ENCODE results near the gene MAP7D3. TPM values are rescaled to one million over a fixed set of nuclear protein-coding genes. Genes with fewer than 3 reads are reported as not detected.

Gene MAP7D3
- total and polyA plus RNA-seq, 2 of the 4 experiments (the other 2 are of a cell fraction) = 10.0 to 23.8 TPM

DNA sequence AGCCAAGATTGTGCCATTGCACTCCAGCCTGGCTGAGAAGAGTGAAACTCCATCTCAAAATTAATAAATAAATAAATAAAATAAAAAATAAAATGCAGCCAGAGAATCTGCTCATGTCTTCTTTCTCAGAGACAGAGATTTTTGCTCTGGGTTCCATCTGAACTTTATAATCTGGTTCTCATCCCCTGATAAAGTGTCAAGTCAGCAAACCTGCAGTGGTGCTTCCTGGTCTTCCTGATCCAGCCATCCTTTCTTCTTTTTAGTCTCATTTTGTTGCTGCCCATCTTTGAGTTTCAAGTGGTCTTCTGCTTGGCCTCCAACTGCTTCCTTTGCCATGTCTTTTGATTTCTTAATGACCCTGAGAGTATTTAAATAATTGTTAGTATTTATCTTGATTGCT is 24.1 kb downstream of the MAP7D3 start:
- H3K36me3 ChIP-seq (ENCODE audit: control insufficient read depth, insufficient read depth, low read length) = peaks cover 12% of the 10 kb centered on the region
- no peak overlapping the region for H2BK120ac ChIP-seq (ENCODE audit: low read depth, low read length)
- H4K5ac ChIP-seq (ENCODE audit: low read depth, low read length) = no peak overlapping the region
- no peak for ATAC-seq (ENCODE audit: low read depth)
- no peak overlapping the region for H2AFZ ChIP-seq (replicated peaks; ENCODE audit: low read length, poor library complexity)
- peak; percentile 96 for TF ChIP-seq MAFK (IDR thresholded peaks at IDR 0.05; ENCODE audit: low read depth, low read length)
- TF ChIP-seq, protein P1, sequence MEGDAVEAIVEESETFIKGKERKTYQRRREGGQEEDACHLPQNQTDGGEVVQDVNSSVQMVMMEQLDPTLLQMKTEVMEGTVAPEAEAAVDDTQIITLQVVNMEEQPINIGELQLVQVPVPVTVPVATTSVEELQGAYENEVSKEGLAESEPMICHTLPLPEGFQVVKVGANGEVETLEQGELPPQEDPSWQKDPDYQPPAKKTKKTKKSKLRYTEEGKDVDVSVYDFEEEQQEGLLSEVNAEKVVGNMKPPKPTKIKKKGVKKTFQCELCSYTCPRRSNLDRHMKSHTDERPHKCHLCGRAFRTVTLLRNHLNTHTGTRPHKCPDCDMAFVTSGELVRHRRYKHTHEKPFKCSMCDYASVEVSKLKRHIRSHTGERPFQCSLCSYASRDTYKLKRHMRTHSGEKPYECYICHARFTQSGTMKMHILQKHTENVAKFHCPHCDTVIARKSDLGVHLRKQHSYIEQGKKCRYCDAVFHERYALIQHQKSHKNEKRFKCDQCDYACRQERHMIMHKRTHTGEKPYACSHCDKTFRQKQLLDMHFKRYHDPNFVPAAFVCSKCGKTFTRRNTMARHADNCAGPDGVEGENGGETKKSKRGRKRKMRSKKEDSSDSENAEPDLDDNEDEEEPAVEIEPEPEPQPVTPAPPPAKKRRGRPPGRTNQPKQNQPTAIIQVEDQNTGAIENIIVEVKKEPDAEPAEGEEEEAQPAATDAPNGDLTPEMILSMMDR (conservative IDR thresholded peaks at IDR 0.05; ENCODE audit: low read depth, low read length) = no peak
- dilution Hi-C loops (cut with HindIII; ENCODE audit: low sequenced_read_pairs, unreplicated experiment) = no loop called here
- no peak overlapping the region for H3K27ac ChIP-seq (ENCODE audit: insufficient read depth, low read length)
- CTCF ChIA-PET = interaction anchor here (0.6 kb wide), 1 partner anchor 223 kb away, joined by 4 read pairs; no protein-coding TSS in a partner anchor
- peaks cover 4% of the 10 kb centered on the region; the same call in 1 of the 2 replicates for H3K4me1 ChIP-seq (ENCODE audit: control insufficient read depth, insufficient read depth, low read length)
- no peak for DNase-seq
- no peak overlapping the region for H3K56ac ChIP-seq (ENCODE audit: extremely low read depth, insufficient read depth, low read length)
- no peak overlapping the region for H3K9ac ChIP-seq (ENCODE audit: low read depth, low read length)
- H3K14ac ChIP-seq (replicated peaks; ENCODE audit: low read depth, low read length) = no peak overlapping the region
- no peak overlapping the region for H2AK9ac ChIP-seq (replicated peaks; ENCODE audit: low read depth, low read length, poor library complexity)
- H3K9me3 ChIP-seq (ENCODE audit: control insufficient read depth, insufficient read depth, low read length) = no peaks in the 10 kb centered on the region
- H2BK5ac ChIP-seq (ENCODE audit: low read depth, low read length, poor library complexity, severe bottlenecking) = no peak overlapping the region
- H4K91ac ChIP-seq (ENCODE audit: insufficient read depth, low read depth, low read length) = no peak overlapping the region
- POLR2A ChIA-PET (ENCODE audit: unreplicated experiment) = no interaction called here
- in situ Hi-C loops (cut with MboI; ENCODE audit: low sequenced_read_pairs) = no loop called here
- H4K20me1 ChIP-seq (ENCODE audit: insufficient read depth, low read length) = no peaks in the 10 kb centered on the region
- H3K79me1 ChIP-seq (ENCODE audit: low read depth in 1 of 2, low read length in 2 of 2) = 0 out of 4 replicates have a peak, but pooled peaks cover 0 to 4% of the 10 kb centered on the region in 2 experiments
- no peak overlapping the region for H3K23ac ChIP-seq (ENCODE audit: low read depth, low read length)
- no peak overlapping the region for H3K18ac ChIP-seq (ENCODE audit: low read depth, low read length)
- no peak overlapping the region for H3K4me3 ChIP-seq (ENCODE audit: insufficient read depth, low read depth, low read length)
- no peak overlapping the region for H2AK5ac ChIP-seq (ENCODE audit: low read depth, low read length)
- no peak overlapping the region for H4K8ac ChIP-seq (ENCODE audit: low read depth in 2 of 2, low read length in 2 of 2)
- no peak overlapping the region for H2BK15ac ChIP-seq (ENCODE audit: low read depth, low read length)
- H2BK20ac ChIP-seq (ENCODE audit: low read depth, low read length) = no peak overlapping the region
- no peaks in the 10 kb centered on the region for H3K9me1 ChIP-seq (ENCODE audit: insufficient read depth, low read length)
- BruUV-seq (replicated peaks) = no TSS peak
- H3K4me2 ChIP-seq (ENCODE audit: low read depth, low read length) = no peak overlapping the region
- no peaks in the 10 kb centered on the region for H3K27me3 ChIP-seq (ENCODE audit: control insufficient read depth, insufficient read depth, low read length)
- intact Hi-C loops (cut with micrococcal nuclease) = no loop called here
- no peak overlapping the region for H3K4ac ChIP-seq (ENCODE audit: low read depth, low read length)
